Lower leg skin (tissue), 4 donors: ENCODE results near the gene JMJD1C. TPM values are rescaled to one million over a fixed set of nuclear protein-coding genes. Genes with fewer than 3 reads are reported as not detected.
"Not testable (repeated sequence)": the region's sequence is repeated elsewhere in the genome, so short reads cannot be mapped to it uniquely, and the experiment has no call there.

ENCODE experiments used
- DNase-seq, 2 donors: peaks; one replicate each; pipeline ENCODE4 v3.0.0-alpha.2; 2019; ENCODE audit warnings: low spot score in 2 of 2
- H3K4me3 ChIP-seq: fragments of 200-600 bp; sonication (generic); 2 replicates; pipeline ENCODE4 v1.5.1; 2017; ENCODE audit warnings: mild to moderate bottlenecking, low read depth; ENCODE audit not compliant: poor library complexity, severe bottlenecking
- POLR2A ChIP-seq, 2 donors: fragments of 450-650 bp; IDR thresholded peaks; one replicate each; pipeline ENCODE4 v1.6.1; 2016 to 2017; ENCODE audit warnings: antibody characterized with exemption in 2 of 2, mild to moderate bottlenecking in 1 of 2, moderate library complexity in 1 of 2
- whole genome bisulfite sequencing, 2 donors: methylation state at CpG; one replicate each; pipeline ENCODE4 v1.1.5; 2018; 5-methylcytosine and 5-hydroxymethylcytosine counted together
- intact Hi-C: fragments of 100-400 bp; cut with DNase I; formaldehyde crosslinking; loops from one replicate; pipeline ENCODE4 v1.15.0; 2023; ENCODE audit warnings: low total_unique reads
- total RNA-seq, 4 donors: library from RNA; depleted of rRNA; stranded (reverse); fragments of >200 nt; gene quantifications; one replicate each; pipeline ENCODE4 v1.1.0, GENCODE V29; 2016
- TF ChIP-seq, protein P1 (sequence below), 3 donors: fragments of 450-650 bp; IDR thresholded peaks; one replicate each; pipeline ENCODE4 v1.5.1; 2016; ENCODE audit warnings: antibody characterized with exemption in 3 of 3, mild to moderate bottlenecking in 3 of 3, moderate library complexity in 2 of 3

Gene JMJD1C
- total RNA-seq, 4 donors from 2014 or later = 82.0 to 92.5 (median 84.9) TPM

GRCh38 chr10:63300801-63301200 is 165.0 kb downstream of the JMJD1C start:
- 89 to 90% methylated on average over 3 of the region's 3 CpGs for WGBS, 2 donors
- intact Hi-C loops = no loop called here
- no peak for TF ChIP-seq POLR2A (IDR thresholded peaks at IDR 0.05)
- TF ChIP-seq, protein P1, sequence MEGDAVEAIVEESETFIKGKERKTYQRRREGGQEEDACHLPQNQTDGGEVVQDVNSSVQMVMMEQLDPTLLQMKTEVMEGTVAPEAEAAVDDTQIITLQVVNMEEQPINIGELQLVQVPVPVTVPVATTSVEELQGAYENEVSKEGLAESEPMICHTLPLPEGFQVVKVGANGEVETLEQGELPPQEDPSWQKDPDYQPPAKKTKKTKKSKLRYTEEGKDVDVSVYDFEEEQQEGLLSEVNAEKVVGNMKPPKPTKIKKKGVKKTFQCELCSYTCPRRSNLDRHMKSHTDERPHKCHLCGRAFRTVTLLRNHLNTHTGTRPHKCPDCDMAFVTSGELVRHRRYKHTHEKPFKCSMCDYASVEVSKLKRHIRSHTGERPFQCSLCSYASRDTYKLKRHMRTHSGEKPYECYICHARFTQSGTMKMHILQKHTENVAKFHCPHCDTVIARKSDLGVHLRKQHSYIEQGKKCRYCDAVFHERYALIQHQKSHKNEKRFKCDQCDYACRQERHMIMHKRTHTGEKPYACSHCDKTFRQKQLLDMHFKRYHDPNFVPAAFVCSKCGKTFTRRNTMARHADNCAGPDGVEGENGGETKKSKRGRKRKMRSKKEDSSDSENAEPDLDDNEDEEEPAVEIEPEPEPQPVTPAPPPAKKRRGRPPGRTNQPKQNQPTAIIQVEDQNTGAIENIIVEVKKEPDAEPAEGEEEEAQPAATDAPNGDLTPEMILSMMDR (IDR thresholded peaks at IDR 0.05) = no peak
- no peak for DNase-seq
- no peak overlapping the region for H3K4me3 ChIP-seq

DNA sequence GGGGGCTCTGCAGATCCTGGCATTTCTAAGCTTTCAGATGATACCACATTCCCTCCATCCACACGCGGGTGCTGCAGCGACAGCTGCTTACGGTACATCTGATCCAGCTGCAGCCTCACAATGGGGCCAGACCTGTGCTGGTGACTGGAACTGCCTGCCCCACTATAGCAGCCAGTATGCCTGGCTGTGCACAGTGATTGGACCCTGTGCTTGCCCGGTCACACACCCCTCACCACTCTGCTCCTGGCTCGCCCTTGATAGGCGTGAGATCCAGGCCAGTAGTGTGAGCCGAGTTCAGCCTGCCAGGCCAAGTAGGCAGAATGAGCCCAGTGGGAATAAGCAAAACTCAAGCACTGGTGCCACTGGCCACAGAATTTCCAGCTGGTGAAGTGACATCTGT is 167.8 kb downstream of the JMJD1C start:
- H3K4me3 ChIP-seq = no peak overlapping the region
- intact Hi-C loops = no loop called here
- TF ChIP-seq, protein P1 (IDR thresholded peaks at IDR 0.05) = no peak
- no peak for TF ChIP-seq POLR2A (IDR thresholded peaks at IDR 0.05)
- no peak for DNase-seq
- WGBS, 2 donors = 90 to 91% methylated on average over 8 of the region's 8 CpGs

DNA sequence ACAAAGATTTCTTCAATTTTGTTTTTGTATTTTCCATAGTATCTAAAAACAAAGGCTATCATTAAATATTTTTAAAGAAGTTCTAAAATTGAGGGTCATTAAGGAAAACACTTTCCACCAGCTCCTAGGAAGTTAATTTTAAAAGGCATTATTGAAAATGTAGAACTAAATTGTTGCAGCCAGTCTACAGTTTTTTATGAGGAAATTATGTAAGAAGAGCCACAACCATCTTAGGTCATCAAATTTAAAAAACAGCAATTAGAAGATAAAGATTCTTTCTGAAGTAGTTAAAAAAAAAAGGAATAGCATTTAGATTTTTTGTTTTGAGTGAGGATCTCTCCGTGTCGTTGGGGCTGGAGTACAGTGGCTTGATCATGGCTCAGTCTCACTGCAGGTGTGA is 171.0 kb downstream of the JMJD1C start:
- WGBS, 2 donors = 82 to 92% methylated on average over 2 of the region's 2 CpGs
- no peak for DNase-seq
- intact Hi-C loops = no loop called here

GRCh38 chr10:63292847-63293246 is 172.9 kb downstream of the JMJD1C start:
- DNase-seq, intact Hi-C loops, H3K4me3 ChIP-seq: not testable (repeated sequence)
- 90 to 94% methylated on average over 4 of the region's 4 CpGs for WGBS, 2 donors

More for the DNA sequence above, 171.0 kb downstream of the JMJD1C start:
- TF ChIP-seq, protein P1 (IDR thresholded peaks at IDR 0.05) = no peak
- TF ChIP-seq POLR2A (IDR thresholded peaks at IDR 0.05) = no peak
- no peak overlapping the region for H3K4me3 ChIP-seq

GRCh38 chr10:63288170-63288569 is 177.6 kb downstream of the JMJD1C start:
- H3K4me3 ChIP-seq = no peak overlapping the region
- no peak for DNase-seq
- intact Hi-C loops = no loop called here
- TF ChIP-seq, protein P1 (IDR thresholded peaks at IDR 0.05) = no peak
- no peak for TF ChIP-seq POLR2A (IDR thresholded peaks at IDR 0.05)
- WGBS, 2 donors = 95 to 100% methylated on average over 1 of the region's 1 CpG

GRCh38 chr10:63286754-63287264 is 179.0 kb downstream of the JMJD1C start:
- TF ChIP-seq POLR2A (IDR thresholded peaks at IDR 0.05) = no peak
- TF ChIP-seq, protein P1 (IDR thresholded peaks at IDR 0.05) = no peak
- no peak for DNase-seq
- intact Hi-C loops = no loop called here
- H3K4me3 ChIP-seq = no peak overlapping the region
- WGBS, 2 donors = 77 to 80% methylated on average over 4 of the region's 4 CpGs
